Neural cell (in vitro differentiated cells): Measurements from ENCODE around the gene TMEM266. TPM values are rescaled to one million over a fixed set of nuclear protein-coding genes. Genes with fewer than 3 reads are reported as not detected.
"Not testable (repeated sequence)": the region's sequence is repeated elsewhere in the genome, so short reads cannot be mapped to it uniquely, and the experiment has no call there.

ENCODE experiments used
- H2AFZ ChIP-seq: fragments of 200-600, 300-800 bp; sonication (generic), shearing (Covaris generic); 2 replicates; pipeline ENCODE4 v1.6.0; 2014; ENCODE audit warnings: low read depth, mild to moderate bottlenecking, antibody characterized with exemption, low read length, moderate library complexity
- H3F3A ChIP-seq: fragments of 200-600 bp; shearing (Covaris generic); 2 replicates; pipeline ENCODE4 v1.6.1; 2016; ENCODE audit warnings: mild to moderate bottlenecking, moderate library complexity, mixed read lengths, antibody characterized with exemption, low read length; ENCODE audit not compliant: insufficient read depth, poor library complexity, severe bottlenecking
- H3K27ac ChIP-seq: fragments of 200-600, 300-800 bp; sonication (generic), shearing (Covaris generic); 2 replicates; pipeline ENCODE4 v1.5.1; 2014; ENCODE audit warnings: mild to moderate bottlenecking, low read length, moderate library complexity
- H3K27me3 ChIP-seq: fragments of 300-800, 200-600 bp; sonication (generic), shearing (Covaris generic); 2 replicates; pipeline ENCODE4 v1.6.0; 2014; ENCODE audit warnings: mild to moderate bottlenecking, low read depth, low read length, moderate library complexity; ENCODE audit not compliant: insufficient read depth
- H3K36me3 ChIP-seq: fragments of 300-800, 200-600 bp; sonication (generic), shearing (Covaris generic); 2 replicates; pipeline ENCODE4 v1.5.1; 2014; ENCODE audit warnings: mild to moderate bottlenecking, antibody characterized with exemption, low read length, moderate library complexity; ENCODE audit not compliant: insufficient read depth
- H3K4me2 ChIP-seq: fragments of 300-800, 200-600 bp; sonication (generic), shearing (Covaris generic); 2 replicates; pipeline ENCODE4 v1.6.0; 2014; ENCODE audit warnings: mild to moderate bottlenecking, low read length
- H3K4me3 ChIP-seq: fragments of 300-800, 200-600 bp; sonication (generic), shearing (Covaris generic); 2 replicates; pipeline ENCODE4 v1.5.1; 2014; ENCODE audit warnings: mild to moderate bottlenecking, low read length, moderate library complexity
- H3K79me2 ChIP-seq: fragments of 200-600 bp; shearing (Covaris generic); replicated peaks from 2 replicates; pipeline ENCODE4 v1.6.0; 2014; ENCODE audit warnings: mild to moderate bottlenecking, low read length, moderate library complexity; ENCODE audit not compliant: insufficient read depth
- H3K9ac ChIP-seq: fragments of 300-800, 200-600 bp; sonication (generic), shearing (Covaris generic); 2 replicates; pipeline ENCODE4 v1.6.1; 2016; ENCODE audit warnings: mild to moderate bottlenecking, low read length, mixed read lengths
- H3K9me2 ChIP-seq: fragments of 200-600 bp; shearing (Covaris generic); 2 replicates; pipeline ENCODE4 v1.6.1; 2016; ENCODE audit warnings: mild to moderate bottlenecking, low read length, mixed read lengths; ENCODE audit not compliant: insufficient read depth
- H3K9me3 ChIP-seq: fragments of 200-600, 300-800 bp; sonication (generic), shearing (Covaris generic); 2 replicates; pipeline ENCODE4 v1.6.1; 2016; ENCODE audit warnings: mild to moderate bottlenecking, mixed run types, low read length, moderate library complexity, mixed read lengths
- H4K20me1 ChIP-seq: fragments of 200-600 bp; shearing (Covaris generic); 2 replicates; pipeline ENCODE4 v1.6.1; 2016; ENCODE audit warnings: mild to moderate bottlenecking, mixed run types; ENCODE audit not compliant: insufficient read depth
- CTCF ChIP-seq: fragments of 450-650 bp; IDR thresholded peaks from 2 replicates; pipeline ENCODE4 v1.5.1; 2014; ENCODE audit warnings: antibody characterized with exemption, mild to moderate bottlenecking, moderate library complexity; ENCODE audit not compliant: poor library complexity, severe bottlenecking
- EP300 ChIP-seq: fragments of 450-650 bp; conservative IDR thresholded peaks from 2 replicates; pipeline ENCODE4 v1.6.1; 2014; ENCODE audit warnings: antibody characterized with exemption, mild to moderate bottlenecking, moderate library complexity; ENCODE audit not compliant: poor library complexity, severe bottlenecking
- EZH2 ChIP-seq: fragments of 200-600, 300-800 bp; shearing (Covaris generic), sonication (generic); IDR thresholded peaks from 2 replicates; pipeline ENCODE4 v1.6.1; 2014; ENCODE audit warnings: antibody characterized with exemption, low read length, borderline replicate concordance, mild to moderate bottlenecking; ENCODE audit not compliant: insufficient read depth, poor library complexity, severe bottlenecking
- MXI1 ChIP-seq: fragments of 450-650 bp; conservative IDR thresholded peaks from 2 replicates; pipeline ENCODE4 v1.6.1; 2014; ENCODE audit warnings: antibody characterized with exemption, mild to moderate bottlenecking; ENCODE audit not compliant: poor library complexity, severe bottlenecking
- POLR2AphosphoS5 ChIP-seq: IDR thresholded peaks from 2 replicates; pipeline ENCODE4 v1.6.1; 2012
- RAD21 ChIP-seq: fragments of 450-650 bp; conservative IDR thresholded peaks from 2 replicates; pipeline ENCODE4 v1.6.1; 2014; ENCODE audit warnings: antibody characterized with exemption, mild to moderate bottlenecking, moderate library complexity
- REST ChIP-seq: IDR thresholded peaks from 2 replicates; pipeline ENCODE4 v1.6.1; 2012; ENCODE audit warnings: borderline replicate concordance
- SMC3 ChIP-seq: fragments of 450-650 bp; conservative IDR thresholded peaks from 2 replicates; pipeline ENCODE4 v1.6.1; 2014; ENCODE audit warnings: antibody characterized with exemption, mild to moderate bottlenecking, moderate library complexity; ENCODE audit not compliant: poor library complexity
- TAF1 ChIP-seq: IDR thresholded peaks from 2 replicates; pipeline ENCODE4 v1.6.1; 2012; ENCODE audit warnings: low read depth
- polyA plus RNA-seq: library from polyadenylated mRNA; depleted of rRNA; stranded (reverse); fragments of >200 nt; gene quantifications from 2 replicates; pipeline ENCODE4 v1.2.3, GENCODE V29; 2014

TMEM266 gene
- polyA plus RNA-seq, 1 donor from 2014 or later, result 17.6 TPM

- Histone ChIP-seq H3K79me2 (no peaks in the 10 kb centered on the region), H3K9me2 (no peaks in the 10 kb centered on the region), H2AFZ (no peak within 1 kb of the TSS), H3K9me3 (peaks cover 3% of the 10 kb centered on the region), H3K4me3 (no peak within 1 kb of the TSS), H3F3A (no peaks in the 10 kb centered on the region), H3K4me2 (no peak within 1 kb of the TSS), H3K36me3 (no peaks in the 10 kb centered on the region), H4K20me1 (no peaks in the 10 kb centered on the region), H3K27me3 (no peaks in the 10 kb centered on the region), H3K27ac (no peak within 1 kb of the TSS), H3K9ac (no peak within 1 kb of the TSS)
- TF ChIP-seq POLR2AphosphoS5, result no peak
- TF ChIP-seq RAD21, result no peak
- TF ChIP-seq EZH2, result no peak
- no peak for TF ChIP-seq TAF1
- TF ChIP-seq MXI1, result no peak
- TF ChIP-seq EP300, result no peak
These were observed 47.9 kb upstream of the TMEM266 start, which contains the start of gene NRG4 for GRCh38 chr15:76011627-76012551. TSS of gene NRG4 (minus strand) at chr15:76012424. CDS start at chr15:76011230, 1,194 bp downstream.

GRCh38 chr15:76013470-76013869 lies 46.3 kb upstream of the TMEM266 start:
- H3F3A ChIP-seq, H3K4me2 ChIP-seq, H3K79me2 ChIP-seq, H3K4me3 ChIP-seq, H3K36me3 ChIP-seq, H3K9ac ChIP-seq, H2AFZ ChIP-seq, H3K27ac ChIP-seq, H3K27me3 ChIP-seq, H3K9me2 ChIP-seq, H3K9me3 ChIP-seq, H4K20me1 ChIP-seq: not testable (repeated sequence)

GRCh38 chr15:76024021-76024768 lies 35.6 kb upstream of the TMEM266 start:
- Histone ChIP-seq H3K9me3 (no peaks in the 10 kb centered on the region), H3K9ac (no peak overlapping the region), H3K27me3 (no peaks in the 10 kb centered on the region), H3K9me2 (no peaks in the 10 kb centered on the region), H3F3A (no peaks in the 10 kb centered on the region), H3K4me3 (no peak overlapping the region), H3K4me2 (no peak overlapping the region), H2AFZ (no peak overlapping the region), H3K27ac (no peak overlapping the region), H4K20me1 (no peaks in the 10 kb centered on the region), H3K79me2 (no peaks in the 10 kb centered on the region), H3K36me3 (no peaks in the 10 kb centered on the region)
- TF ChIP-seq MXI1 (no peak), EP300 (no peak), SMC3 (no peak), POLR2AphosphoS5 (no peak), TAF1 (no peak), RAD21 (no peak), REST (no peak), CTCF (no peak), EZH2 (no peak)
